Measurements from ENCODE around the gene SEM1.
"Not testable (repeated sequence)": the region's sequence is repeated elsewhere in the genome, so short reads cannot be mapped to it uniquely, and the experiment has no call there.

SEM1 gene

DNA sequence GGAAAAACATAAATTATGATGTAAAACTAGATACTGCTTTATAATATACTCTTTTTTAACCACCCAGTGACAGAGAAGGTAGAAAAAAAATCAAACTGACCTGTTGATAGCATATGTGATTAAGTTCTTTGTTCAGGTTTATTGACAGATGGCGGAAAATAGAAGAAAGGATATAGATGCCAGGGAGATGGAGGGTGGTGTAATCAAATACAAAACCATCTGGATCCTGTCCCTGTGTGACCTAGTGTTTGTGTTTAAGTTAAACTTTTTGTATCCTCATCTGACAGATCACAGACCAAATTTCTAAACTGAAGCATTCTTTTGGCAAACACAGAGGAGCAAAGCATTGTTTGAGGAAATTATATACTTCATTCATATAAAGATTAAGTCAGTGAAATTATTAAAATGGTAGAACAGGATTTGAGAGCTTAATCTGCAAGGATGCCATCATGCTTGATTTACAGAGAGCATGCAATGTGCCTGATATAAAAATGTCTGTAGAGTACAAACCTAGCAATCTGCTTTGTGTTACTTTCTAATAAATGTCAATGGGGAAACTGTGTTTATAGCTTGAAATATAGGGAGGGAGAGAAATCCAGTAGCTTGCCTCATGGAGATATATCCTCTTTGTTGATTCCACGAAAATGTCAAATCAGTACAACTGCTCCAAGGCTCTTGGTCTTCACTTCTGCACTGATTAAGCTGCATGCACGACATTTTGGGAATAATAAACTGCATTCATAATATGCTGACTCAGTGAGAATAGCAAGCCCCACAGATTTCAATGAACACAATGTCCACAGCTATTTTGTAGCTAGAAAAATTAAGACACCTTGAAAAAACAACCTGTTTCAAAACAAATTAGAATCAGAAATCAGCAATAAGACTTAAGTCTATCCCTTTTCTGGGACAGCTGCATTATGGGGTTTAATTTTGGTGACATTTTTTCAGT lies 39.0 kb downstream of the SEM1 start:
- no peak for DNase-seq (ENCODE audit: low read depth, low spot score)
- H3K4me3 ChIP-seq (ENCODE audit: low read length) = no peak overlapping the region

GRCh38 chr7:96669812-96670211 lies 39.8 kb downstream of the SEM1 start:
- no peak overlapping the region for H3K4me3 ChIP-seq (ENCODE audit: low read length)
- no peak for DNase-seq (ENCODE audit: low read depth, low spot score)

DNA sequence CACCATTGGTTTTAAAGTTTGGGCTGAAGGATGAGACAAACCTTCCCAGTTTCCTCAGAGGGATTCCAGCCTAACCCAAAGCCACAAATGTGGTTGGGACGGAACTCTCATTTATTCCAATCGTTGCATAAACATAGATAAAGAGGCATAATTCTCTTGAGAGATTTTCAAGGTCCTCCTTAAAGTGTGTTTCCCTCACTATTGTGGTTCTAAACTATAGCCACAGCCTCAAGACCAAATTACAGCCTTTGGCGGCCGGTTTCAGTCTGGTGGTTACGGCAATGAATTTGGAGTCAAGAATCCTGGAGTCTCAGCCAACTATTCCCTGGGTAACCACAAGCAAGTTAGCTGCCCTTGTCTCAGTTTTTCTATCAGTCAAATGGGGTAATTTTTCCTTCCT lies 42.6 kb downstream of the SEM1 start:
- H3K4me3 ChIP-seq (ENCODE audit: low read length) = no peak overlapping the region
- DNase-seq (ENCODE audit: low read depth, low spot score) = no peak

- H3K4me3 ChIP-seq (ENCODE audit: low read length) = no peak overlapping the region
- no peak for DNase-seq (ENCODE audit: low read depth, low spot score)
These were observed 44.0 kb downstream of the SEM1 start for GRCh38 chr7:96665689-96666088.

- no peak for DNase-seq (ENCODE audit: low read depth, low spot score)
- H3K4me3 ChIP-seq (ENCODE audit: low read length) = no peak overlapping the region
These were observed 44.9 kb downstream of the SEM1 start for GRCh38 chr7:96664793-96665192.

DNA sequence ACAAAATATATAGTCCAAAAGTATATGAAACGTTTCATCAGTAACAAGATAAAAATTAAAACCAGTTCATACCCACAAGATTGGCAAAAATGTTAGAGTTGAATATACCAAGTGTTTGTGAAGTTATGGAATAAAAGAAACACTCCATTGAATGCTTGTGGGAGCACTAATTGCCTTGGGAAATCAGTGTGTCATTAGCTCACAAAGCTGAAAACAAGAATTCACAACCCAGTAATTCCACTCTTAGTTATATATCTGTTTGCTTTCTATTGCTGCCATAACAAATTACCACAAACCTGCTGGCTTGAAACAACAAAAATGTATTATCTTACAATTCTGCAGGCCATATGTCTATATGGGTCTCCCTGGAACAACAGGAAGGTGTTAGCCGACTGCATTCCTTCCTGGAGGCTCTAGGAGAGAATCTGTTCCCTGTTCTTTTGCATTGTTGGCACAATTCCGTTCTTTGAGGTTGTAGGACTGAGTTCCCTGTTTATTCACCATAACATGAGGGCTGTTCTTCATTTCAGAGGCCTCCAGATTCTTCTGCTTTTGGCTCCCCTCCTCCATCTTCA lies 45.7 kb downstream of the SEM1 start:
- H3K4me3 ChIP-seq (ENCODE audit: low read length) = no peak overlapping the region
- no peak for DNase-seq (ENCODE audit: low read depth, low spot score)

DNA sequence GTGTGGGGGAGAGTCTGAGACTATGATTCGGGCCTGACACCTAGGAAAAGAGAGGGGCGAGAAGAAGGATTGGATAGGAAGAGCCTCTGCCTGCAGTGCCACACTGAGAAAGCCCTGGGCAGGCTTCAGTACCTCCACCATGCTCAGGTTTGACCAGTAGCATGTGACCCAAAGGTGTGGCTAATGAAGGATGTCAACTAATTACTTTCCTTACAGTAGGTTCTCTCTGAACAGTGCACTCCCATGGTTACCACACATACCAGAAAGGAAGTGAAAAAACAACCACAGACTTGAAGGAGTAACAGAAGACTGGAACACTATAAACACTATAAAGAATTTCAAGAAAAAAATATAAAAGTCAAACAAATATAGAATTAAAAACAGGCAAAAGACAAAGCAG lies 46.2 kb downstream of the SEM1 start:
- no peak overlapping the region for H3K4me3 ChIP-seq (ENCODE audit: low read length)
- DNase-seq (ENCODE audit: low read depth, low spot score) = peak; percentile 51

- DNase-seq (ENCODE audit: low read depth, low spot score); H3K4me3 ChIP-seq (ENCODE audit: low read length): not testable (repeated sequence)
These were observed 47.5 kb downstream of the SEM1 start for GRCh38 chr7:96662151-96662550.

GRCh38 chr7:96658022-96658412 lies 51.6 kb downstream of the SEM1 start:
- DNase-seq (ENCODE audit: low read depth, low spot score) = no peak
- H3K4me3 ChIP-seq (ENCODE audit: low read length) = no peak overlapping the region

DNA sequence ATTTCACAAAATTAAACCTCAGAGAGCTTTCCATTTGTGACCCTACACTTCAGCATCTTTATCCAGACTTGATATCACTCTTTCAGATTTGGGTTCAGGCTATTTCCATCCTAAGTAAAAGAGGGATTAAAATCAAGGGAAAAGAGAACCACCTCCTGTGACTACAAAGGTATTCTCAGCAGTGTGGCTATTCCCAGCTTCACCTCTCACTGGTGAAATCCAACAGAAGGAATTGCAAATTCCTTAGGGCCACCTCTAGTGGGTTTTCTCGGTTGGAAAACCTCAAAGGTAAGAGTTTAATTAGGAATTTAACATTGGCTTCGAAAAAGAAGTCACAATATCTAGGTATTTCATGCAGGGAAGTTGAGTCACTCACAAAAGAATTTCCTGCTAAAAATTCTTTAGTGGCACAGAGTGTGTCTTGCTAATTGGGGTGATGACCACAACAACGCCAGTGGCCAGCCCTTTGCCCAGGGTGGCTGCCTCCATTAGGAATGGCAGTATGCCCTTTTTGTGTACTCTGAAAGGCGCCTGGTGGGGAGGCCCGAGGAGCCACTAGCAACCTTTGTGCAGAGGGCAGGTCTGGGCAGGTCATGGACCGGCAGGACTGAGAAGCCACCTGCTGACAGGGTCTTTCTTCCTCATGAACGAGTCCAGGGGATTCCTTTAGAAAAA lies 52.2 kb downstream of the SEM1 start:
- no peak overlapping the region for H3K4me3 ChIP-seq (ENCODE audit: low read length)
- DNase-seq (ENCODE audit: low read depth, low spot score) = no peak

DNA sequence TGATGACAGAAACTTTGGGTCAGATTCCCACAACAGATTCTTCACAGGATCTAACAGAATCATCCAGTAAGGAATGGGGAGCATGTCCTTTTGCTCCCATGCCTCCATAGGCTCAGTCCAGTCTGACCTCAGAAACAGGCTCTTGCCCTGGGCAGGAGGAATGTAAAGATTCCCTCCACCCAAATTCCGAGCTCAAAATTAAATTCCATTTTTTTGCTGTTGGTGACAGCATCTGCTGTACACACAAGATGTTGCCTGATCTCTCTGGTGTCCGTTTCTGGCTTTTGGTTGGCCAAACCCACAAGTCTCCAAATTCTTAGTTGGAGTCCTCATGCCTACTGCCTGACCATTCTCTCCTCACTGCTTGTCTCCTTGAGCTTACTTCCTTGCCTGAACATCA lies 53.7 kb downstream of the SEM1 start:
- H3K4me3 ChIP-seq (ENCODE audit: low read length) = no peak overlapping the region
- DNase-seq (ENCODE audit: low read depth, low spot score) = no peak

DNA sequence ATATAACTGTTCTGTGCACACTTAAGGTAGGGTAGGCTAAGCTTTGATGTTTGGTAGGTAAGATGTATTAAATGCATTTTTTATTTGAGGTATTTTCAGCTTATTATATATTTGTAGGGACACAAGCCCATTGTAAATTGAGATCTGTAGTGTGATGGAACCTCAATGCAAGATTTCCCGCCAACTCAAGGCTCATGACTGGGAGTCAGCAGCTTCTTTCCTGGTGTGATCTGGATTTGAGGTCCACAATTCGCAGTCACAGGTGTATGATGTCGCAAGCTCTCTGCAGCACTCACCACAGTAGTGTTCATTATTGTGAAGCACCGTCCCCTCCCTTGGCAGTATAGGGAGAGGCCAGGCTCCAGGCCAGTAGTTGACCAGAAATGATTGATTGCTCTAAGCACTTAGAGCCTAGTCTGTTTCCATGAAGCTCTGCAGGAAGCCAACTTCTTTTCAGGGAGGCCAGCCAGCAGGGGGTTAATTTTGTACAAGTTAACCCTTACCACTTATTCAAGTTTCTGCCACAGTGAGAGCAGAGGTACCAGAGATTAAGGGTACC lies 54.9 kb downstream of the SEM1 start:
- no peak for DNase-seq (ENCODE audit: low read depth, low spot score)

DNA sequence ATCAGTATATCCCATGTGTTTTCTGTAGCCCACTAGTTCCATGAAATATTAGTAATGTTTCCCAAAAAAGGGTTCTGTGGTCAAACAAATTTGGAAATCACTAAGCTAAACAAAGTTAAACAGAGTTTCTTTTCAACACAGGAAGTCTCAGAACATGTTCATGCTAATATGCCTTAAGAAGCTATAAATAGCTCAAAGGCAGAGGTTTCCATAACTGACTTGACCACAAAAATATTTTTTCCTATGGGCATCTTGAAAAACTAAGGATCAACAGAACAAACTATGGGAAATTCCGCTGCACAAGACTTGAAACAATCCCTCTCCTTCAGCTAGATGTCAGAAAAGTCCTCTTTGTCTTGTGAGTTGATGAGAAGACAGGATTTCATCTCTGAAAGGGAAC lies 59.7 kb downstream of the SEM1 start:
- no peak for DNase-seq (ENCODE audit: low read depth, low spot score)
- no peak overlapping the region for H3K4me3 ChIP-seq (ENCODE audit: low read length)

More for the DNA sequence above, 54.9 kb downstream of the SEM1 start:
- H3K4me3 ChIP-seq (ENCODE audit: low read length) = no peak overlapping the region

DNA sequence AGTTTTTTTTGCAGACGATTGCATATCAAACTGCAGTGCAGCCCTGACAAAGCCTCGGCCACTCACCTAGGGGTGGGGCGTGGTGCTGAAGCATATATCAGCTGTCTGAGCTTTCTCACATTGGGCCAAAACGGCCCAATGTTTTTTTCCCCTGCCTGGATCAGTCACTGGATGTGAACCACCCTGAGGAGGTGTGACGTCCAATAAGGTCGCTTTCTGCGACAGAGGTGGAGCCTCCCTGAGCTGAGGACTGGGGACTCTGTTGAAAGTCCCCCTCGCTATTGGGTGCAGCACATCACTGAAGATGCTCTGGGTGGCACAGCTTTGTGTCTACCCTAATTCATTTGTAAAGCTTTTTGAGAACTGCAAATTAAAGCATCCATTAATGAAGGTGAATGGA lies 60.9 kb downstream of the SEM1 start:
- no peak for DNase-seq (ENCODE audit: low read depth, low spot score)
- H3K4me3 ChIP-seq (ENCODE audit: low read length) = no peak overlapping the region

DNA sequence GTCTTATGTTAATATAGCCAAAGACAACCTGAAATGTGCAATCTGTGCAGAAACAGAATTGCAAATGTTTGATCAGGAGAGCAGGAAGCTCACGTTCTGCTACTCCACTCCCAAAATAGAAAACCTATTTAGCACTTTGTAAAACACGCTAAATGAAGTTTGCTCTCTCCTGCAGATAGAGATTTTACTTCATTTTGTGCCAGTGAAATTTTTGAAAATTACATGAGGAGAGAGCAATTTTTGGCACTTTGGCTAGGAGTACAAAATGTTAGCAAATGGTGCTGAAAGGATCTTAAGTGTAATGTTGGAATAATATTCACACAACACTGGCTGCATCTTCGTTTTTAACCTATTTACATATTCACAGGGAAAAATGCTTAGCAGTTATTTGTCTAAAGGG lies 61.9 kb downstream of the SEM1 start:
- H3K4me3 ChIP-seq (ENCODE audit: low read length) = no peak overlapping the region
- DNase-seq (ENCODE audit: low read depth, low spot score) = no peak

DNA sequence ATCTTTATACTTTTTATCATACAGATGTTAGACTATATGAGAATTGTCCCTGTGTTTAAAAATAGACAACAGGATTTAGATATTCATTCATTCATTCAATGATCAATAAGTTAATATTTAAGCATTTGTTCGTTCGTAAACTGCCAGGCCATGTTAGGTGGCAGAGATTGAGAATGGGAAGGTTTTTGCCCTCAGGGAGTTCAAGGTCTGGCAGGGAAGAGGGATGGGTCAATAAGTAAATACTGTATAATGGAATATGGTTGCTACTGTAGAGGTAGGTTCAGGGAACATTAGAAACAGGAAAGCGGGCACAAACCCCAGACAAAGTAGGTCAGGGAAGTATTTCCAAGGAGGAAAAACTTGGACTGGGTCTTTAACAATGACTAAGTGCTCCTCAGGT lies 64.6 kb downstream of the SEM1 start:
- DNase-seq (ENCODE audit: low read depth, low spot score) = no peak
- no peak overlapping the region for H3K4me3 ChIP-seq (ENCODE audit: low read length)

DNA sequence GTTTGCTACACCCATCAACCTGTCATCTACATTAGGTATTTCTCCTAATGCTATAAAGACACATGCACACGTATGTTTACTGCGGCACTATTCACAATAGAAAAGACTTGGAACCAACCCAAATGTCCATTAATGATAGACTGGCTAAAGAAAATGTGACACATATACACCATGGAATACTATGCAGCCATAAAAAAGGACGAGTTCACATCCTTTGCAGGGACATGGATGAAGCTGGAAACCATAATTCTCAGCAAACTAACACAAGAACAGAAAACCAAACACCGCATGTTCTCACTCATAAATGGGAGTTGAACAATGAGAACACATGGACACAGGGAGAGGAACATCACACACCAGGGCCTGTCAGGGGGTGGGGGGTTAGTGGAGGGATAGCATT lies 66.2 kb downstream of the SEM1 start:
- DNase-seq (ENCODE audit: low read depth, low spot score); H3K4me3 ChIP-seq (ENCODE audit: low read length): not testable (repeated sequence)

GRCh38 chr7:96640054-96640453 lies 69.6 kb downstream of the SEM1 start:
- no peak overlapping the region for H3K4me3 ChIP-seq (ENCODE audit: low read length)
- DNase-seq (ENCODE audit: low read depth, low spot score) = no peak
